Sigmoid colon (tissue), 4 donors: ENCODE results near the gene ERAS.

ENCODE experiments used
- CTCF ChIP-seq, 4 experiments: fragments of 450-650 bp in 3 of 4; fragments of 200-600 bp in 1 of 4; IDR thresholded peaks; one replicate each; pipeline ENCODE4 v1.5.1; 2016 to 2019; ENCODE audit warnings: antibody characterized with exemption in 4 of 4, mild to moderate bottlenecking in 3 of 4, moderate library complexity in 2 of 4
- POLR2A ChIP-seq, 2 donors: fragments of 450-650 bp; IDR thresholded peaks; one replicate each; pipeline ENCODE4 v1.6.1; 2016; ENCODE audit warnings: antibody characterized with exemption in 2 of 2, mild to moderate bottlenecking in 2 of 2, moderate library complexity in 2 of 2
- POLR2AphosphoS5 ChIP-seq, 4 donors: sonication (generic); formaldehyde crosslinking; IDR thresholded peaks; one replicate each; pipeline ENCODE4 v1.6.1; 2017; ENCODE audit warnings: antibody characterized with exemption in 4 of 4

GRCh38 chrX:48827654-48827968 lies 1.3 kb downstream of the ERAS start:
- TF ChIP-seq CTCF (IDR thresholded peaks at IDR 0.05) (no peak), POLR2AphosphoS5 (IDR thresholded peaks at IDR 0.05) (no peak), POLR2A (IDR thresholded peaks at IDR 0.05) (no peak)
